T-helper 1 cell treated with Interleukin-12 subunit alpha and Interleukin-12 subunit beta and Interleukin-4 antibody, amounts not matched to agents 30 ng/mL and 1 ng/mL, for 36 hours (primary cell): ENCODE results near the gene SIGLEC11. TPM values are rescaled to one million over a fixed set of nuclear protein-coding genes. Genes with fewer than 3 reads are reported as not detected.

Experiments used
- intact Hi-C: fragments of 100-400 bp; cut with micrococcal nuclease; formaldehyde crosslinking; loops from one replicate; pipeline ENCODE4 v1.15.1; 2024
- total RNA-seq: library from RNA; stranded (reverse); gene quantifications from 2 replicates; pipeline ENCODE4 v1.2.3, GENCODE V29; 2022

SIGLEC11 gene
- total RNA-seq, 1 donor from 2014 or later, result not detected

DNA sequence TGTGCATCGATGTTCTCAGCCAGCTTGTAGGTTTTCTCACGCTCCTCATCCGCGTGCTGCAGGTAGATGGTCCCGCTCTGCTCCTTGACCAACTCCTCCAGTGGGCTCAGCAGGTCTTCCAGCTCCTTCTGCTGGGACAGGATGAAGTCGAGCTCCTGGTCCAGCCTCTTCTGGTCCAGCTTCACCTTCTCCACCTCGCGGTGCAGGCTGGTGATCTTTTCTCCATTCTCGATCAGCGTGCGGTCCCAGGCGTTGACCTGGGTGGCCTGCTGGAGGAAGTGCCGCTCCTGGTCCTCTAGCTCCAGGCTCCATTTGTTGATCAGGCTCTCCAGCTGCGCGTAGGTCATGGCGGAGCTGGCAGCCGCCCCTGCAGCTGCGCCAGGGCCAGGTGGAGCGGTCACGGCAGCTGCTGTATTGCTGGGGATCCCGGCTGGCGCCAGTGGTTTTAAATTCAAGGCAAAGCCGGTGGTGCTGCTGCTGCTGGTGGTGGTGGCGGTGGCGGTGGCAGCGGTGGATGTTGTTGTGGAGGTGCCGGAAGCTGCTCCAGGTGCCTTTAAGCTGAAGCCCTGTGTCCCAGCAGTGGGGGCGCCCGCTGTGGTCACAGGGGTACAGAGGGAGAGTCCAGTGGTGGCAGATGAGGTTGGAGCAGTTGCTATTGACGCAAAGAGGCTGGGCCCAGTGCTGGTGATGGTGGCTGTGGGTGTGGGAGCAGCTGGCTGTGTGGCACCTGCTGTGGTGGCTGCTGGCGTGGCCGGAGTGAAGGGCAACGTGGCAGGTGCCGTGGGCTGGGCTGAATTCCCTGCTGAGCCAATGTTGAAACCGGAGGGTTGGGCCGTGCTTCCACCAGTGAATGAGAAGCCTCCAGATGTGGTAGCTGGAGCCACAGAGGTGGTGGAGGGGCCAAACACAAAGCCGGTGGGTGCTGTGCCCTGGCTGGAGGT, 52.2 kb downstream of the SIGLEC11 start:
- intact Hi-C loops, result no loop called here

DNA sequence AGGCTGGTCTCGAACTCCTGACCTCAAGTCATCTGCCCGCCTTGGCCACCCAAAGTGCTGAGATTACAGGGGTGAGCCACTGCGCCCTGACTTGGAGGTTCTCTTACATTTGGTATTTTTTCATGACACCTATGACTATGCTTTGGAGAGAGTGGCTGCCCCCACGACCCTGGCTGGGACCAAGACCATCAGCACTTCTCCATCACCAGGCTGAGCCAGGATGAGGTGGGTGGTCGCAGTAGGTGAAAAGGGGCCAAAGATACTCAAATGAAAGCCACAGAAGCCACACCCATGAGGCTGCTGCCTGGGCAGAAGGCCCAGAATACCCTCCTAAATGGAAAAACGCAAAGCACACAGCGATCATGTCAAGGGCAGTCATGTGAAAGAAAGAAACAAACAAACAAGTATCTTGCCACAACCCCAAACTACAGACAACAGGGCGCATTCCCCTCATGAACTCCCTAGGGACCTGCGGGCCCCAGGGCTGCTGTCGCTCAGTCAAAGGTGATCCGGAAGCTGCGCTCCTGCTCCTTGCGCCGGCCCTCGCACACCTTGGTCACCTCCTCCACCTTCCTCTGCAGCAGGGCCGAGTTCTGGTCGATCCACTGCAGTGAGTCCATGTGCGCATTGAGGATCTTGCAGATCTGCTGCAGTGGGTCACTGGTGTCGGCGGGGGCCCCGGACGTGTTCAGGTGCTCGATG, 53.1 kb downstream of the SIGLEC11 start:
- intact Hi-C loops, result no loop called here

DNA sequence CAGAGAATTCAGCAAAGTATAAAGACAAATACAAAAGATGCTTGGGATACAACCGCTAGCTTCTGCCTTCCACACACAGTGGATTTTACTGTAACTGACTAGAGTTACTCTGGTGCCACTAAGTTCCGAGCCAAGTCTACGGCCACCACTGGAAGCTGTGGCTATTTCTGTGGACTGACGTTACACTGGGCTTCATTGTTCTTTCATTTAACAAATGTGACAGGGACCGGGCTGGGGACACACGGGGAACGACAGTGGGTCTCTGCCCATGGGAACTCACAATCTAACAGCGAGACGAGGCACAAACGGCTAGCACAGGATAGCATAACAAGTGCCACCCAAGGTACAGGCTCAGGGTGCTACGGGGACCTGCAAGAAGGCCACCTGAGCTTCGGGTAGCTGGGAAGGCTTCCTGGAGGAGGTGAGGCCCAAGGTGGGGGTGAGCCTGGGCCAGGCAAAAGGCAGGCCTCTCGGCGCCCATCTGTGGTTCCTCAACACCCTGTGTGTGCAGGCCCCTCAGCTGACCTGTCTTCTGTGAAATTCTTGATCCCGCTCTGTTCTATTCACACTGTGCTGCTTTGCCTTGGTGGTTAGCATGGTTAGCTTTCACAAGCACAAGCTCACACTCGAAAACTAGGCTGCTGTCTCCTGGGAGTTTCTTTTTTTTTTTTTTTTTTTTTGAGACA, 54.0 kb downstream of the SIGLEC11 start:
- intact Hi-C loops, result no loop called here

DNA sequence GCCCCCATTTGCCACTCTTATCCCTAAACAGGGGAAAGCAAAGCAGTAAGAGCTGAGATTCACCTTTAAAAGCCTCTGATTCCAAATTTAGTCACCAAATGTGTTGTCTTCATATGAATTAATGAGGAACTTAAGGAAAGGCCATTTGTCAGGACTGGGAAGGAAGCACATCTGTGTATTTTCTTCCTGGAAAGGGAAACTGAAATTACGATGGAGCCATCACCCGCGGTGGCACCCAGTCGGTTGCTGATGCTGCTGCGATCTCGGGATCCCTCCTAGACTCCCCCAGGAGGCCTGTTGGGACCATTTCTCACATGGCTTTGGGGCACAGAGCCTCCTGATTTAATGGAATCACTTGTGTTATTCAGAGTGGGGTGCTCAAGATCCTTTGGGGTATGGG, 56.8 kb downstream of the SIGLEC11 start:
- intact Hi-C loops, result no loop called here

Other genes with a start within 250 kb of the SIGLEC11 start
- 3.5 and 4.0 TPM in 2 replicates for gene TSKS, start 197.9 kb downstream of the SIGLEC11 start, total RNA-seq
- 72.1 and 74.0 TPM in 2 replicates for gene AP2A1, start 194.2 kb downstream of the SIGLEC11 start, total RNA-seq
- gene FUZ, start 147.9 kb downstream of the SIGLEC11 start, total RNA-seq, result 10.0 and 11.7 TPM in 2 replicates
- gene MED25, start 142.9 kb downstream of the SIGLEC11 start, total RNA-seq, result 57.8 and 59.5 TPM in 2 replicates
- 77.9 and 85.2 TPM in 2 replicates for gene PTOV1, start 110.0 kb downstream of the SIGLEC11 start, total RNA-seq
- gene PNKP, start 93.6 kb downstream of the SIGLEC11 start, total RNA-seq, result 178 and 185 TPM in 2 replicates
- 20.1 and 20.4 TPM in 2 replicates for gene AKT1S1, start 83.8 kb downstream of the SIGLEC11 start, total RNA-seq
- 41.2 and 46.3 TPM in 2 replicates for gene TBC1D17, start 83.5 kb downstream of the SIGLEC11 start, total RNA-seq
- gene IL4I1, start 64.3 kb downstream of the SIGLEC11 start, total RNA-seq, result 10.3 and 10.4 TPM in 2 replicates
- gene ATF5, start 32.0 kb downstream of the SIGLEC11 start, total RNA-seq, result 20.5 and 22.8 TPM in 2 replicates
- gene NUP62, start 31.7 kb downstream of the SIGLEC11 start, total RNA-seq, result 149 and 155 TPM in 2 replicates
- gene VRK3, start 64.2 kb upstream of the SIGLEC11 start, total RNA-seq, result 73.2 and 80.2 TPM in 2 replicates
- 9.6 and 10.4 TPM in 2 replicates for gene ZNF473, start 64.8 kb upstream of the SIGLEC11 start, total RNA-seq
- gene IZUMO2, start 202.1 kb upstream of the SIGLEC11 start, total RNA-seq, result not detected in 2 replicates
- gene MYH14, start 242.4 kb upstream of the SIGLEC11 start, total RNA-seq, result not detected in 2 replicates